ENCODE results near the gene ANKLE1. TPM values are rescaled to one million over a fixed set of nuclear protein-coding genes. Genes with fewer than 3 reads are reported as not detected.

Gene ANKLE1
- polyA plus RNA-seq, 2 of the 4 experiments (the other 2 are of a cell fraction): 0.56 to 0.74 TPM

DNA sequence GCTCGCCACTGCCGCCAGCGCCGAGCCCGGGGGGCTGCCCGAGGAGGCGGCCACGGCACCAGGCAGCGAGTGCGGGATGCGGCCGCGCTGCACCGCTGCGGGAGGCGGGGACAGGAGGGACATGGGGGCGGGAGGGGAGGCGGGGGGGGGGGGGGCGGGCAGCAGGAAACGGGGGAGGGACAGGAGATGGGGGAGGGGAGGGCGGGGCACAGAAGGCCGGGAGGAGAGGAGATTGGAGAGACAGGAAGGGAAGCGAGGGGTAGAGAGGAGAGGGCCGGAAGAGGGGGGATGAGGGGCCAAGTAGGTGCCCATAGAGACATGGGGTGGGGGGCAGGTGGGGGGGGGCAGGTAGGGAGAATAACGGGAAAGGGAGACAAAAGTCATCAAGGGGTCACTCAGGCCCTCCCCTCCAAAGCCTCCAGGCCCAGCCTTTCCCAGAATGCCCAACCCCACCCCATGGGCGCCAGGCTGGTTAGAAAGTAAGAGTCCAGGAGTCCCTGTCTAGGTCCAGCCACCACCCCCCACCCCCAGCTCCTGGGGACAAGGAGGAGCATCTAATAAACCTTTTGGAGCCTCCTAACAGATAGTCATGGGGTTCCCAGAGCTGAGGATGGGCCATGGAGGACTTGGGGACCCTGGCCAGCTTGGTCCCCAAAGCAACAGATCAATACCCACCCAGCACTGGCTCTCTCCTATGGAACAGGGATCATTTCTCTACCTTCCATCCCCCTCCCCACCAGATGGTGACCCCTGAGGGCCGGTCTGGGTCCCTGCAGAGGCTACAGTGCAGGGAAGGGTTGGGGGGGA lies 45.5 kb upstream of the ANKLE1 start:
- H3K27ac ChIP-seq: peak overlapping the region; percentile 99 to 100
- peak in 1 of 2 experiments; percentile 88 for DNase-seq (ENCODE audit: low read depth in 1 of 2, low spot score in 1 of 2)
- POLR2A ChIA-PET: interaction anchor here (1.2 to 2.0 kb wide), 3 partner anchors 10 to 31 kb away, joined by 7 to 18 read pairs (median 16); partner anchors contain the start of genes BABAM1, OCEL1 and USE1
- peak overlapping the region; percentile 88 for H3K4me3 ChIP-seq
- H3K4me2 ChIP-seq: peak overlapping the region; percentile 100
- WGBS (ENCODE audit: missing lambda C conversion rate): 0% methylated on average over 2 of the region's 27 CpGs
- TF ChIP-seq KDM1A (IDR thresholded peaks at IDR 0.05; ENCODE audit: low read depth): no peak
- peak in 1 of 2 experiments; percentile 61; a peak in 2 of 5 replicates for TF ChIP-seq JUN (IDR thresholded peaks at IDR 0.05)
- TF ChIP-seq POLR2A (IDR thresholded peaks at IDR 0.05; ENCODE audit: low read length): peak; percentile 34
- ATAC-seq: peak; percentile 68 to 69
- FAIRE-seq: no peak
- peaks cover 63% of the 10 kb centered on the region for H3K4me1 ChIP-seq
- H3K9me3 ChIP-seq: no peaks in the 10 kb centered on the region
- CTCF ChIA-PET: interaction anchor here (0.6 to 10.0 kb wide), 16 partner anchors 7 to 167 kb away, joined by 3 to 62 read pairs (median 4); partner anchors contain the start of genes ANKLE1, OCEL1 and USHBP1

- 73% methylated on average over 16 of the region's 18 CpGs for WGBS (ENCODE audit: missing lambda C conversion rate)
- Histone ChIP-seq H3K4me1 (peaks cover 71% of the 10 kb centered on the region), H3K4me3 (peak overlapping the region; percentile 88; the same call in 1 of the 3 replicates), H3K4me2 (peak overlapping the region; percentile 100), H3K9me3 (no peaks in the 10 kb centered on the region), H3K27ac (peak overlapping the region; percentile 99 to 100)
- DNase-seq (ENCODE audit: low read depth in 1 of 2, low spot score in 1 of 2) (no peak), FAIRE-seq (no peak), ATAC-seq (peak in 1 of 2 experiments; percentile 6; a peak in 2 of 6 replicates)
- CTCF ChIA-PET: interaction anchor here (0.6 to 10.0 kb wide), 3 partner anchors 23 to 89 kb away, joined by 3 to 62 read pairs (median 8); no protein-coding TSS in a partner anchor
- POLR2A ChIA-PET: interaction anchor here (1.2 kb wide), 1 partner anchor 30 kb away, joined by 7 read pairs; the partner anchor contains the start of gene BABAM1
- 0 out of 2 replicates have a peak, but pooled peaks have one; percentile 32 for TF ChIP-seq MAX (IDR thresholded peaks at IDR 0.05)
- TF ChIP-seq, protein P1, sequence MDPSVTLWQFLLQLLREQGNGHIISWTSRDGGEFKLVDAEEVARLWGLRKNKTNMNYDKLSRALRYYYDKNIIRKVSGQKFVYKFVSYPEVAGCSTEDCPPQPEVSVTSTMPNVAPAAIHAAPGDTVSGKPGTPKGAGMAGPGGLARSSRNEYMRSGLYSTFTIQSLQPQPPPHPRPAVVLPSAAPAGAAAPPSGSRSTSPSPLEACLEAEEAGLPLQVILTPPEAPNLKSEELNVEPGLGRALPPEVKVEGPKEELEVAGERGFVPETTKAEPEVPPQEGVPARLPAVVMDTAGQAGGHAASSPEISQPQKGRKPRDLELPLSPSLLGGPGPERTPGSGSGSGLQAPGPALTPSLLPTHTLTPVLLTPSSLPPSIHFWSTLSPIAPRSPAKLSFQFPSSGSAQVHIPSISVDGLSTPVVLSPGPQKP (IDR thresholded peaks at IDR 0.05; ENCODE audit: low read depth, low read length): no peak
These were observed 44.7 kb upstream of the ANKLE1 start for GRCh38 chr19:17236811-17237543.

GRCh38 chr19:17237747-17238706 lies 43.7 kb upstream of the ANKLE1 start:
- TF ChIP-seq ZFP36 (IDR thresholded peaks at IDR 0.05; ENCODE audit: borderline replicate concordance, partially characterized antibody): peak; percentile 64
- TF ChIP-seq CEBPB (IDR thresholded peaks at IDR 0.05): no peak
- CTCF ChIA-PET: interaction anchor here (1.3 to 10.0 kb wide), 4 partner anchors 12 to 45 kb away, joined by 3 to 62 read pairs (median 6); partner anchors contain the start of gene OCEL1

GRCh38 chr19:17240062-17240752 lies 41.5 kb upstream of the ANKLE1 start:
- no peak for FAIRE-seq
- TF ChIP-seq MAFK (IDR thresholded peaks at IDR 0.05; ENCODE audit: partially characterized antibody) (no peak), EP300 (IDR thresholded peaks at IDR 0.05) (no peak), TP53 (CRISPR knock-in tag; IDR thresholded peaks at IDR 0.05) (no peak), ZSCAN20 (CRISPR knock-in tag; IDR thresholded peaks at IDR 0.05) (no peak), HEYL (CRISPR knock-in tag; IDR thresholded peaks at IDR 0.05) (no peak), BHLHE40 (IDR thresholded peaks at IDR 0.05; ENCODE audit: low read depth, low read length) (no peak), EHMT2 (IDR thresholded peaks at IDR 0.05; ENCODE audit: low read depth) (no peak), CHD2 (IDR thresholded peaks at IDR 0.05; ENCODE audit: low read length, partially characterized antibody) (no peak)
- ATAC-seq: peak in 1 of 2 experiments; percentile 11; a peak in 3 of 6 replicates
- H3K4me3 ChIP-seq: 0 out of 3 replicates have a peak overlapping the region, but pooled peaks have one; percentile 11
- ChIA-PET CTCF (interaction anchor here (0.6 to 10.0 kb wide), 3 partner anchors 19 to 477 kb away, joined by 3 to 62 read pairs (median 3); no protein-coding TSS in a partner anchor), POLR2A (no interaction called here)
- WGBS (ENCODE audit: missing lambda C conversion rate): 7% methylated on average over 23 of the region's 24 CpGs
- H3K9me3 ChIP-seq: no peaks in the 10 kb centered on the region
- peaks cover 71% of the 10 kb centered on the region for H3K4me1 ChIP-seq
- peak in 1 of 2 experiments; percentile 77 for DNase-seq (ENCODE audit: low read depth in 1 of 2, low spot score in 1 of 2)
- peak overlapping the region; percentile 90 for H3K4me2 ChIP-seq
- H3K27ac ChIP-seq: peak overlapping the region; percentile 92 to 96

More at GRCh38 chr19:17237747-17238706, 43.7 kb upstream of the ANKLE1 start:
- Histone ChIP-seq H3K9me3 (no peaks in the 10 kb centered on the region), H3K27ac (peak overlapping the region in 1 of 2 experiments; percentile 99; a peak in 3 of 6 replicates), H3K4me2 (no peak overlapping the region), H3K4me1 (peaks cover 81% of the 10 kb centered on the region), H3K4me3 (no peak overlapping the region)
- FAIRE-seq (no peak), ATAC-seq (no peak), DNase-seq (ENCODE audit: low read depth in 1 of 2, low spot score in 1 of 2) (no peak)
- POLR2A ChIA-PET: interaction anchor here (0.6 kb wide), 1 partner anchor 12 kb away, joined by 4 read pairs; the partner anchor contains the start of gene OCEL1
- 81% methylated on average over 13 of the region's 13 CpGs for WGBS (ENCODE audit: missing lambda C conversion rate)

Measured in A549 (cell line).